Measurements from ENCODE around the gene SLC8A1. TPM values are rescaled to one million over a fixed set of nuclear protein-coding genes. Genes with fewer than 3 reads are reported as not detected.

Gene SLC8A1
- total and polyA plus RNA-seq, 3 donors from 2014 or later = 1.4 to 3.6 (median 3.2) TPM

DNA sequence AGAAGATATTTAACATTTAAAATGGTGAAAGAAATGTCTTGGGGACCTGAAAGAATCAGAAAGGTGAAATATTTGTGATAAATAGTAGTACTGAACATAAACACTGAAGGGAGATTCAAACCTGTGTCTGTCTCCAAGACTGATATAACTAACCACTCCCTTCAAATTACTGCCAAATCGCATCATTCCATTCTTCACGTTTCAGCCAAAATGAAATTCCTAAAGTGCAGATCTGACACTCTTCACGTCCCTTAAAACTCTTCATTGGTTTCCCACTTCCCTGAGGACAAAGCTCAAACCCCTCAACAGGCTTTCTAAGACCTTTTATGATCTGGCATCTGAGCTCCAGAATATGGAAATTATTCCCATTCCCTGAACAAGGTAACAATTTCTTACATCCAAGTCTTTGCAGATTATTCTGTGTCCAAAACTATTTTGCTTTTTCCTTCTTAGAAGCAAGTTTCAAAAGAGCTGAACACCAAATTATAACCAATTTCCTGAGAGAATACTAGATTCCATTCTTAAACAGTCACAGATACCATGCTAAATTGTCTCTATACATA, 18.9 kb downstream of the SLC8A1 start:
- WGBS, 2 donors = 55 to 69% methylated on average over 3 of the region's 3 CpGs

DNA sequence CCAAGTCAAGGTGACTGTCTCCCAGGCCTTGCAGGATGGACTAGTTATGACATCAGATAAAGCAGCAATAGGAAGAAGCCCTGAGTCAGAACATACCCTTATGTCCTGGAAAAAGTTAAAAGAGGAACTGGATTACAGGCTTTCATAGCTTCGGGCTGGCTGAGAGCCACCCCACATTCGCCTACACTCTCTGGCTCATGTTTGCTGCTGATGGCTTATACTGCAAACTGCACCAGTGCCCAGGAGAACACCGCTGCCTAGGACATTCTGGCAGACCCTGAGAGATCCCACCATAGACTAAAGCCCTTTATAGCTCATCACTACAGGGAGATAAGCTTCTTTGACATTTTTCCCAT, 20.3 kb downstream of the SLC8A1 start:
- TF ChIP-seq, protein P1, sequence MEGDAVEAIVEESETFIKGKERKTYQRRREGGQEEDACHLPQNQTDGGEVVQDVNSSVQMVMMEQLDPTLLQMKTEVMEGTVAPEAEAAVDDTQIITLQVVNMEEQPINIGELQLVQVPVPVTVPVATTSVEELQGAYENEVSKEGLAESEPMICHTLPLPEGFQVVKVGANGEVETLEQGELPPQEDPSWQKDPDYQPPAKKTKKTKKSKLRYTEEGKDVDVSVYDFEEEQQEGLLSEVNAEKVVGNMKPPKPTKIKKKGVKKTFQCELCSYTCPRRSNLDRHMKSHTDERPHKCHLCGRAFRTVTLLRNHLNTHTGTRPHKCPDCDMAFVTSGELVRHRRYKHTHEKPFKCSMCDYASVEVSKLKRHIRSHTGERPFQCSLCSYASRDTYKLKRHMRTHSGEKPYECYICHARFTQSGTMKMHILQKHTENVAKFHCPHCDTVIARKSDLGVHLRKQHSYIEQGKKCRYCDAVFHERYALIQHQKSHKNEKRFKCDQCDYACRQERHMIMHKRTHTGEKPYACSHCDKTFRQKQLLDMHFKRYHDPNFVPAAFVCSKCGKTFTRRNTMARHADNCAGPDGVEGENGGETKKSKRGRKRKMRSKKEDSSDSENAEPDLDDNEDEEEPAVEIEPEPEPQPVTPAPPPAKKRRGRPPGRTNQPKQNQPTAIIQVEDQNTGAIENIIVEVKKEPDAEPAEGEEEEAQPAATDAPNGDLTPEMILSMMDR (IDR thresholded peaks at IDR 0.05) = no peak
- no peak for TF ChIP-seq POLR2A (IDR thresholded peaks at IDR 0.05)
- intact Hi-C loops (cut with DNase I; ENCODE audit: low total_unique reads) = no loop called here
- no peaks in the 10 kb centered on the region for H3K27me3 ChIP-seq
- no peaks in the 10 kb centered on the region for H3K4me1 ChIP-seq
- H3K4me3 ChIP-seq = no peak overlapping the region
- H3K36me3 ChIP-seq (ENCODE audit: low read depth, missing control alignments) = no peaks in the 10 kb centered on the region
- peak; percentile 25 for DNase-seq
- H3K9me3 ChIP-seq = no peaks in the 10 kb centered on the region
- 32 to 72% methylated on average over 3 of the region's 3 CpGs for WGBS, 2 donors
- no peak overlapping the region for H3K27ac ChIP-seq

More for the DNA sequence above, 18.9 kb downstream of the SLC8A1 start:
- no peak overlapping the region for H3K4me3 ChIP-seq
- DNase-seq = no peak
- no peaks in the 10 kb centered on the region for H3K9me3 ChIP-seq
- H3K27me3 ChIP-seq = no peaks in the 10 kb centered on the region
- no peaks in the 10 kb centered on the region for H3K36me3 ChIP-seq (ENCODE audit: low read depth, missing control alignments)
- intact Hi-C loops (cut with DNase I; ENCODE audit: low total_unique reads) = no loop called here
- TF ChIP-seq POLR2A (IDR thresholded peaks at IDR 0.05) = no peak
- TF ChIP-seq, protein P1 (IDR thresholded peaks at IDR 0.05) = no peak
- no peak overlapping the region for H3K27ac ChIP-seq
- H3K4me1 ChIP-seq = no peaks in the 10 kb centered on the region

DNA sequence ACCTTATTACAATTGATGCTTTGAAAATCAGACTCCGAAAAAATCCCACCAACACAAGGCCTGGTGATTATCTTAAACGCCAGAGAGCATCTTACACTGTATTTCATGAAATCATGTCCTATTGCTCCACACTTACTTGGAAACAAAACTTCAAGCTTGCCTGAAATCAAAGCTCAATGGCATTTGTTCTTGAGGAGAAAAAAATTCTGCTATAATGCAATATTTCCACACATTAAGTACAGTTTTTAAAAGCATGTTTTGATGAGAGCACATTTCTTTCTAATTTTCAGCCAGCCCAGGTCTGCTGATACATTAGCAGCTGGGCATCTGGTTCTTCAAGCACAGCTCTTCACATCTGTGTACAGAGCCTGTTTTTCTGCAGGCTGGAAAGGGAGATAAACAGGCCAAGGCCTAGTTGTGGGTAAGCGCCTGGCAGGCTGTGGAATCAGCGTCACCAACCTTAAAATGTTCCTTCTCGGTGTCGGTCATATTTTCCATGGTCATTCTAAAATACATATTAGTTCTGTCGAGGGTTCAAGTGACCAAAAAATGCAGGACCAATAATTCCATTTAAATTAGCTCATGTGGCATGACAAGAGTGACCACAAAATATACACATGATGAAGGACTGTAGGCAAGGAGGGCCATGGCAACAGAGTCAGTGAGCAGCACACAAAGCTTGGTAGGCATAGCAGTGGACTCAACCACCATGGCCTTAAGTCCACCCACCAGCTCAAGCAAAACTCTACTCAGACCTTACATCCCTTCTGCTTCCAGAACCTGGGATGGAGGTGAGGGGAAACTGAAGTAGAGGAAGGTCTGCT, 20.9 kb downstream of the SLC8A1 start:
- intact Hi-C loops (cut with DNase I; ENCODE audit: low total_unique reads) = no loop called here
- no peak overlapping the region for H3K27ac ChIP-seq
- WGBS, 2 donors = 90% methylated on average over 7 of the region's 7 CpGs
- H3K4me3 ChIP-seq = no peak overlapping the region
- no peaks in the 10 kb centered on the region for H3K36me3 ChIP-seq (ENCODE audit: low read depth, missing control alignments)
- H3K9me3 ChIP-seq = no peaks in the 10 kb centered on the region
- TF ChIP-seq POLR2A (IDR thresholded peaks at IDR 0.05) = no peak
- H3K27me3 ChIP-seq = no peaks in the 10 kb centered on the region
- H3K4me1 ChIP-seq = no peaks in the 10 kb centered on the region
- DNase-seq = no peak

DNA sequence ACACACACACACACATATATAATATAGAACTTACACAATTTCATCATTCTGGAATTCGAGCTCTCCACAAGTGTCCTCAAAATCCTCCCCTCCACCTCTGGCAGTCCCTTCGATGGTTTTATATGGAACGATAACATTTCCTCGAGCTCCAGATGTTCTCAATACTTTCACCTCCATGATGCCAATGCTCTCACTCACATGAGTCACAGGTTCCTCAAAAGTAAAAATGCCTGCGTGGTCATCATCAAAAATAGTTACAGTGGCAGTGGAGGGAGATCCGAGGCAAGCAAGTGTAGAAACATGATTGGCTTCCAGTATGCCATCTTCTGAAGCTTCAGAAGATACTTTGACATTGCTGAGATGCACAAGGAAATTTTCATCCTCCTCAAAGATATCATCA, 23.5 kb downstream of the SLC8A1 start:
- no peaks in the 10 kb centered on the region for H3K4me1 ChIP-seq
- H3K27me3 ChIP-seq = no peaks in the 10 kb centered on the region
- H3K27ac ChIP-seq = no peak overlapping the region
- intact Hi-C loops (cut with DNase I; ENCODE audit: low total_unique reads) = no loop called here
- TF ChIP-seq, protein P1 (IDR thresholded peaks at IDR 0.05) = no peak
- TF ChIP-seq POLR2A (IDR thresholded peaks at IDR 0.05) = no peak
- H3K4me3 ChIP-seq = no peak overlapping the region
- 92 to 94% methylated on average over 6 of the region's 6 CpGs for WGBS, 2 donors
- H3K9me3 ChIP-seq = no peaks in the 10 kb centered on the region
- no peak for DNase-seq
- H3K36me3 ChIP-seq (ENCODE audit: low read depth, missing control alignments) = no peaks in the 10 kb centered on the region

DNA sequence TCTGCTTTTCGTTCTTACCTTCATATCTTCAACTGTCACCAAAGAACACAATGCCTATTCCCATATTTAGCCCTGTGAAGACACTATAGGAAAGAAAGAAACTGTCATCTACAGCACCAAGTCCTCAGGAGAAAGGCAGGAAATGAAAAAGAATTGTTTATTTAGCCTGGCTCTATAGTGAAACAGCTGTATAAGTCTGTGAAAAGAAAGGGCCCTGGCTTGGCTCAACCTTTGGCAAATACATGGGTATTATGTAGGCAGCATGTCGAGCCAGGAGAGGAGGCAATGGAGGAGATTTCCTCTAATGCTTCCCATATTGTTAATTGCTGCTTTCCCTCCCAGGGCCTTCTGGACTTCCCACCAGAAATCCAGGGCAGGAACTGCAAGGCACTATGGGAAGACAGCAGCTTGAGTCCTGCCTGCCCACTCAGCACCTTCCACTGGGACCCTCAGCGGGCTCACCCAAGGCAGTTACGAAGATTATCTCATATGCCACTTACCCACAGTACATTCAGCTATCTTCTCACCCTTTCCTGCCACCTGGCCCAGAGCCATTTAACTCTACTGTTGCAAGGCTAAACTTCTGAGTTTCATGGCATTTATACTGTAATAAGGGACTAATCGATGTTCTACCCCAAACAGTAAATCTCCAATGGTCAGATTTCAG, 30.1 kb downstream of the SLC8A1 start:
- H3K4me3 ChIP-seq = no peak overlapping the region
- WGBS, 2 donors = 77 to 89% methylated on average over 5 of the region's 5 CpGs

More for the DNA sequence above, 30.1 kb downstream of the SLC8A1 start:
- TF ChIP-seq POLR2A (IDR thresholded peaks at IDR 0.05) = no peak
- TF ChIP-seq, protein P1 (IDR thresholded peaks at IDR 0.05) = no peak
- no peak overlapping the region for H3K27ac ChIP-seq
- intact Hi-C loops (cut with DNase I; ENCODE audit: low total_unique reads) = no loop called here
- DNase-seq = no peak
- H3K4me1 ChIP-seq = no peaks in the 10 kb centered on the region
- H3K27me3 ChIP-seq = no peaks in the 10 kb centered on the region
- H3K9me3 ChIP-seq = no peaks in the 10 kb centered on the region
- no peaks in the 10 kb centered on the region for H3K36me3 ChIP-seq (ENCODE audit: low read depth, missing control alignments)

Measured in testis (tissue), 3 donors.